Measurements from ENCODE around the gene TMIGD2. TPM values are rescaled to one million over a fixed set of nuclear protein-coding genes. Genes with fewer than 3 reads are reported as not detected.

TMIGD2 gene
- total and polyA plus RNA-seq, 4 donors, result 0.16 to 0.94 (median 0.48) TPM

DNA sequence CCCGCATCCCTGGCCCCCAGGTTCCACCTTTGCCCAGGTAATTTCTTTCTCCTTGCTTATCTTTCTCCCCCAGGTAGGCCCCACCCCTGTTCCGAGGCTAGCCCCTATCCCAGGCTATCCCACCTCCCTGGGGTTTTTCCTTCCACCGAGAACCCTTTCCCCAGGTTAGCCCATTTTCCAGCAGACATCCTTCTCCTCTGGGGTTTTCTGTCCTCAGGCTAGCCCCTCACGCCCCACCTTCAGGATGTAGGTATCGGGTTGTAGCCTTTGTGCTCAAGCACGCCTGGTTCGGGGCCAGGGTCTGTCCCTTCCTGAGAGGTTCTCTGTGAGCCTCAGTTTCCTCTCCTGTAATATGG, 3.0 kb upstream of the TMIGD2 start:
- H3K27me3 ChIP-seq (ENCODE audit: control insufficient read depth in 4 of 4, insufficient read depth in 4 of 4, low read length in 3 of 4), result no peaks in the 10 kb centered on the region
- no peaks in the 10 kb centered on the region for H3K9me3 ChIP-seq (ENCODE audit: control insufficient read depth in 4 of 4, low read length in 3 of 4)
- no peaks in the 10 kb centered on the region for H3K4me1 ChIP-seq (ENCODE audit: control insufficient read depth in 4 of 4, insufficient read depth in 4 of 4, low read length in 3 of 4)
- H3K36me3 ChIP-seq (ENCODE audit: control insufficient read depth in 4 of 4, insufficient read depth in 3 of 4, low read depth in 1 of 4, low read length in 3 of 4), result no peaks in the 10 kb centered on the region
- no peak for DNase-seq (ENCODE audit: low spot score)
- 82% methylated on average over 7 of the region's 7 CpGs for WGBS
- no peak for TF ChIP-seq RAD21 (IDR thresholded peaks at IDR 0.05)
- no peak for TF ChIP-seq HNF4A (conservative IDR thresholded peaks at IDR 0.05)
- TF ChIP-seq EGR1 (IDR thresholded peaks at IDR 0.05; ENCODE audit: low read depth in 2 of 2), result no peak
- no peak for TF ChIP-seq YY1 (IDR thresholded peaks at IDR 0.05)
- TF ChIP-seq GABPA (IDR thresholded peaks at IDR 0.05 in 1 of 2, conservative IDR thresholded peaks at IDR 0.05 in 1 of 2), result no peak
- H3K9ac ChIP-seq (ENCODE audit: low read depth in 1 of 2, low read length in 2 of 2), result no peak overlapping the region
- no peak overlapping the region for H3K27ac ChIP-seq (ENCODE audit: low read depth in 1 of 2, low read length in 2 of 2)
- H3K4me3 ChIP-seq (ENCODE audit: low read depth in 1 of 3, low read length in 3 of 3), result no peak overlapping the region

GRCh38 chr19:4304538-4305256, 2.5 kb upstream of the TMIGD2 start, which contains the start of gene FSD1:
Gene FSD1, plus strand, starts transcription at chr19:4304598. Its CDS starts 149 bp downstream, at chr19:4304747.
- H3K36me3 ChIP-seq (ENCODE audit: control insufficient read depth in 4 of 4, insufficient read depth in 3 of 4, low read depth in 1 of 4, low read length in 3 of 4), result no peaks in the 10 kb centered on the region
- 12% methylated on average over 63 of the region's 63 CpGs for WGBS
- TF ChIP-seq, protein P1, sequence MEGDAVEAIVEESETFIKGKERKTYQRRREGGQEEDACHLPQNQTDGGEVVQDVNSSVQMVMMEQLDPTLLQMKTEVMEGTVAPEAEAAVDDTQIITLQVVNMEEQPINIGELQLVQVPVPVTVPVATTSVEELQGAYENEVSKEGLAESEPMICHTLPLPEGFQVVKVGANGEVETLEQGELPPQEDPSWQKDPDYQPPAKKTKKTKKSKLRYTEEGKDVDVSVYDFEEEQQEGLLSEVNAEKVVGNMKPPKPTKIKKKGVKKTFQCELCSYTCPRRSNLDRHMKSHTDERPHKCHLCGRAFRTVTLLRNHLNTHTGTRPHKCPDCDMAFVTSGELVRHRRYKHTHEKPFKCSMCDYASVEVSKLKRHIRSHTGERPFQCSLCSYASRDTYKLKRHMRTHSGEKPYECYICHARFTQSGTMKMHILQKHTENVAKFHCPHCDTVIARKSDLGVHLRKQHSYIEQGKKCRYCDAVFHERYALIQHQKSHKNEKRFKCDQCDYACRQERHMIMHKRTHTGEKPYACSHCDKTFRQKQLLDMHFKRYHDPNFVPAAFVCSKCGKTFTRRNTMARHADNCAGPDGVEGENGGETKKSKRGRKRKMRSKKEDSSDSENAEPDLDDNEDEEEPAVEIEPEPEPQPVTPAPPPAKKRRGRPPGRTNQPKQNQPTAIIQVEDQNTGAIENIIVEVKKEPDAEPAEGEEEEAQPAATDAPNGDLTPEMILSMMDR (IDR thresholded peaks at IDR 0.05; ENCODE audit: low read depth, low read length, missing input control), result no peak
- TF ChIP-seq, protein P2, sequence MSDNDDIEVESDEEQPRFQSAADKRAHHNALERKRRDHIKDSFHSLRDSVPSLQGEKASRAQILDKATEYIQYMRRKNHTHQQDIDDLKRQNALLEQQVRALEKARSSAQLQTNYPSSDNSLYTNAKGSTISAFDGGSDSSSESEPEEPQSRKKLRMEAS (IDR thresholded peaks at IDR 0.05), result no peak
- TF ChIP-seq RAD21 (IDR thresholded peaks at IDR 0.05) (no peak), EGR1 (IDR thresholded peaks at IDR 0.05; ENCODE audit: low read depth in 2 of 2) (no peak), TAF1 (conservative IDR thresholded peaks at IDR 0.05) (no peak), RXRA (IDR thresholded peaks at IDR 0.05) (no peak), ATF3 (IDR thresholded peaks at IDR 0.05) (no peak), YY1 (IDR thresholded peaks at IDR 0.05) (no peak)
- TF ChIP-seq, protein P3, sequence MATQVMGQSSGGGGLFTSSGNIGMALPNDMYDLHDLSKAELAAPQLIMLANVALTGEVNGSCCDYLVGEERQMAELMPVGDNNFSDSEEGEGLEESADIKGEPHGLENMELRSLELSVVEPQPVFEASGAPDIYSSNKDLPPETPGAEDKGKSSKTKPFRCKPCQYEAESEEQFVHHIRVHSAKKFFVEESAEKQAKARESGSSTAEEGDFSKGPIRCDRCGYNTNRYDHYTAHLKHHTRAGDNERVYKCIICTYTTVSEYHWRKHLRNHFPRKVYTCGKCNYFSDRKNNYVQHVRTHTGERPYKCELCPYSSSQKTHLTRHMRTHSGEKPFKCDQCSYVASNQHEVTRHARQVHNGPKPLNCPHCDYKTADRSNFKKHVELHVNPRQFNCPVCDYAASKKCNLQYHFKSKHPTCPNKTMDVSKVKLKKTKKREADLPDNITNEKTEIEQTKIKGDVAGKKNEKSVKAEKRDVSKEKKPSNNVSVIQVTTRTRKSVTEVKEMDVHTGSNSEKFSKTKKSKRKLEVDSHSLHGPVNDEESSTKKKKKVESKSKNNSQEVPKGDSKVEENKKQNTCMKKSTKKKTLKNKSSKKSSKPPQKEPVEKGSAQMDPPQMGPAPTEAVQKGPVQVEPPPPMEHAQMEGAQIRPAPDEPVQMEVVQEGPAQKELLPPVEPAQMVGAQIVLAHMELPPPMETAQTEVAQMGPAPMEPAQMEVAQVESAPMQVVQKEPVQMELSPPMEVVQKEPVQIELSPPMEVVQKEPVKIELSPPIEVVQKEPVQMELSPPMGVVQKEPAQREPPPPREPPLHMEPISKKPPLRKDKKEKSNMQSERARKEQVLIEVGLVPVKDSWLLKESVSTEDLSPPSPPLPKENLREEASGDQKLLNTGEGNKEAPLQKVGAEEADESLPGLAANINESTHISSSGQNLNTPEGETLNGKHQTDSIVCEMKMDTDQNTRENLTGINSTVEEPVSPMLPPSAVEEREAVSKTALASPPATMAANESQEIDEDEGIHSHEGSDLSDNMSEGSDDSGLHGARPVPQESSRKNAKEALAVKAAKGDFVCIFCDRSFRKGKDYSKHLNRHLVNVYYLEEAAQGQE (IDR thresholded peaks at IDR 0.05), result no peak
- no peak for DNase-seq (ENCODE audit: low spot score)
- no peaks in the 10 kb centered on the region for H3K4me1 ChIP-seq (ENCODE audit: control insufficient read depth in 4 of 4, insufficient read depth in 4 of 4, low read length in 3 of 4)
- no peak within 1 kb of the TSS for H3K4me3 ChIP-seq (ENCODE audit: low read depth in 1 of 3, low read length in 3 of 3)
- H3K9me3 ChIP-seq (ENCODE audit: control insufficient read depth in 4 of 4, low read length in 3 of 4), result no peaks in the 10 kb centered on the region
- no peaks in the 10 kb centered on the region for H3K27me3 ChIP-seq (ENCODE audit: control insufficient read depth in 4 of 4, insufficient read depth in 4 of 4, low read length in 3 of 4)
- H3K27ac ChIP-seq (ENCODE audit: low read depth in 1 of 2, low read length in 2 of 2), result no peak within 1 kb of the TSS
- no peak within 1 kb of the TSS for H3K9ac ChIP-seq (ENCODE audit: low read depth in 1 of 2, low read length in 2 of 2)
